KMS-11 (cell line): ENCODE measurements around the gene SCTR.

Experiments
- H2AFZ ChIP-seq: fragments of 200-600 bp; sonication (generic); 2 replicates; pipeline ENCODE4 v1.6.1; 2016; ENCODE audit warnings: antibody characterized with exemption, mixed run types, low read depth
- H3K27ac ChIP-seq: fragments of 200-600 bp; sonication (generic); 2 replicates; pipeline ENCODE4 v1.6.1; 2016; ENCODE audit warnings: mild to moderate bottlenecking, mixed run types
- H3K27me3 ChIP-seq: fragments of 200-600 bp; sonication (generic); 2 replicates; pipeline ENCODE4 v1.6.1; 2017; ENCODE audit warnings: mild to moderate bottlenecking, low read depth, mixed run types, moderate library complexity; ENCODE audit not compliant: insufficient read depth
- H3K36me3 ChIP-seq: fragments of 200-600 bp; sonication (generic); 2 replicates; pipeline ENCODE4 v1.6.1; 2017; ENCODE audit warnings: mild to moderate bottlenecking, mixed run types; ENCODE audit not compliant: insufficient read depth
- H3K4me1 ChIP-seq: fragments of 200-600 bp; sonication (generic); 2 replicates; pipeline ENCODE4 v1.6.1; 2016; ENCODE audit warnings: mild to moderate bottlenecking, low read depth, mixed run types; ENCODE audit not compliant: poor library complexity, severe bottlenecking
- H3K4me2 ChIP-seq: fragments of 200-600 bp; sonication (generic); 2 replicates; pipeline ENCODE4 v1.7.0; 2016; ENCODE audit warnings: mild to moderate bottlenecking, mixed run types
- H3K4me3 ChIP-seq: fragments of 200-600 bp; sonication (generic); IDR thresholded peaks from 2 replicates; pipeline ENCODE4 v1.6.1; 2017; ENCODE audit warnings: low read depth, low read length, mixed read lengths; ENCODE audit not compliant: insufficient read depth
- H3K79me2 ChIP-seq: fragments of 200-600 bp; sonication (generic); 2 replicates; pipeline ENCODE4 v1.6.1; 2016; ENCODE audit warnings: low read depth, mixed run types; ENCODE audit not compliant: insufficient read depth
- H3K9ac ChIP-seq: fragments of 200-600 bp; sonication (generic); 2 replicates; pipeline ENCODE4 v1.6.1; 2016; ENCODE audit warnings: mild to moderate bottlenecking, mixed run types
- H4K20me1 ChIP-seq: fragments of 200-600 bp; sonication (generic); 2 replicates; pipeline ENCODE4 v1.6.1; 2016; ENCODE audit warnings: mild to moderate bottlenecking, mixed run types; ENCODE audit not compliant: insufficient read depth
- CTCF ChIP-seq: fragments of 200-600 bp; sonication (generic); conservative IDR thresholded peaks from 2 replicates; pipeline ENCODE4 v1.6.1; 2017; ENCODE audit warnings: low read depth, mild to moderate bottlenecking, antibody characterized with exemption, low read length, moderate library complexity, mixed read lengths

The SCTR gene

GRCh38 chr2:119472749-119473148 is 51.5 kb downstream of the SCTR start:
- no peaks in the 10 kb centered on the region for H4K20me1 ChIP-seq
- H3K9ac ChIP-seq, result no peak overlapping the region
- H3K36me3 ChIP-seq, result no peaks in the 10 kb centered on the region
- no peak overlapping the region for H3K4me2 ChIP-seq
- no peak for TF ChIP-seq CTCF
- H3K27me3 ChIP-seq, result no peaks in the 10 kb centered on the region
- no peaks in the 10 kb centered on the region for H3K79me2 ChIP-seq
- no peak overlapping the region for H3K27ac ChIP-seq
- no peak overlapping the region for H3K4me3 ChIP-seq
- no peak overlapping the region for H2AFZ ChIP-seq
- H3K4me1 ChIP-seq, result no peaks in the 10 kb centered on the region

GRCh38 chr2:119469661-119470297 is 54.5 kb downstream of the SCTR start:
- Histone ChIP-seq H3K27ac (no peak overlapping the region), H3K4me3 (no peak overlapping the region), H3K27me3 (no peaks in the 10 kb centered on the region), H4K20me1 (no peaks in the 10 kb centered on the region), H3K4me1 (no peaks in the 10 kb centered on the region), H2AFZ (no peak overlapping the region), H3K36me3 (no peaks in the 10 kb centered on the region), H3K79me2 (no peaks in the 10 kb centered on the region), H3K4me2 (no peak overlapping the region), H3K9ac (no peak overlapping the region)
- no peak for TF ChIP-seq CTCF

- no peaks in the 10 kb centered on the region for H3K36me3 ChIP-seq
- no peak for TF ChIP-seq CTCF
- no peak overlapping the region for H3K4me3 ChIP-seq
- no peak overlapping the region for H2AFZ ChIP-seq
- no peak overlapping the region for H3K9ac ChIP-seq
- H3K4me1 ChIP-seq, result no peaks in the 10 kb centered on the region
- H3K27ac ChIP-seq, result no peak overlapping the region
- H4K20me1 ChIP-seq, result no peaks in the 10 kb centered on the region
- H3K79me2 ChIP-seq, result no peaks in the 10 kb centered on the region
- no peaks in the 10 kb centered on the region for H3K27me3 ChIP-seq
- no peak overlapping the region for H3K4me2 ChIP-seq
Observed at GRCh38 chr2:119469131-119469530, 55.2 kb downstream of the SCTR start.

- no peak for TF ChIP-seq CTCF
- no peaks in the 10 kb centered on the region for H3K36me3 ChIP-seq
- H3K4me2 ChIP-seq, result no peak overlapping the region
- no peak overlapping the region for H3K9ac ChIP-seq
- H3K4me3 ChIP-seq, result no peak overlapping the region
- H3K79me2 ChIP-seq, result no peaks in the 10 kb centered on the region
- H4K20me1 ChIP-seq, result no peaks in the 10 kb centered on the region
- no peaks in the 10 kb centered on the region for H3K4me1 ChIP-seq
- no peak overlapping the region for H3K27ac ChIP-seq
- H2AFZ ChIP-seq, result no peak overlapping the region
- H3K27me3 ChIP-seq, result no peaks in the 10 kb centered on the region
Observed at GRCh38 chr2:119468154-119468955, 55.9 kb downstream of the SCTR start.
